HepG2 (cell line): ENCODE data around the gene WNT10A. TPM values are rescaled to one million over a fixed set of nuclear protein-coding genes. Genes with fewer than 3 reads are reported as not detected.

Experiments used
- E2F2 ChIP-seq: sonication (generic); formaldehyde crosslinking; IDR thresholded peaks from 2 replicates; pipeline ENCODE4 v1.4.0; 2020; ENCODE audit warnings: missing genetic modification reagents, borderline replicate concordance
- ETV5 ChIP-seq: IDR thresholded peaks from 2 replicates; pipeline ENCODE4 v1.6.1; 2018; ENCODE audit warnings: missing biosample characterization, missing genetic modification reagents, inconsistent platforms, borderline replicate concordance
- HMGXB4 ChIP-seq, 2 experiments: sonication (generic) in 1 of 2; formaldehyde crosslinking in 1 of 2; IDR thresholded peaks; 2 replicates each; pipeline versions ENCODE4 v1.4.0 to v1.6.1; 2018 to 2020; ENCODE audit warnings: missing genetic modification reagents in 2 of 2, borderline replicate concordance in 1 of 2, low read depth in 1 of 2, mild to moderate bottlenecking in 1 of 2, missing biosample characterization in 1 of 2
- MYPOP ChIP-seq: sonication (generic); formaldehyde crosslinking; IDR thresholded peaks from 2 replicates; pipeline ENCODE4 v1.8.1; 2023; ENCODE audit warnings: mild to moderate bottlenecking, moderate library complexity, missing genetic modification reagents
- RNF2 ChIP-seq: fragments of 450-650 bp; conservative IDR thresholded peaks from 2 replicates; pipeline ENCODE4 v1.6.1; 2016; ENCODE audit warnings: low read depth
- SALL1 ChIP-seq: sonication (generic); formaldehyde crosslinking; IDR thresholded peaks from 2 replicates; pipeline ENCODE4 v1.8.0; 2022; ENCODE audit warnings: mild to moderate bottlenecking, missing genetic modification reagents
- ZBTB40 ChIP-seq, 2 experiments: fragments of 450-650 bp in 1 of 2; sonication (generic) in 1 of 2; formaldehyde crosslinking in 1 of 2; IDR thresholded peaks; 2 replicates each; pipeline versions ENCODE4 v1.6.1 to v1.8.0; 2016 to 2022; ENCODE audit warnings: antibody characterized with exemption in 1 of 2, mild to moderate bottlenecking in 1 of 2, missing genetic modification reagents in 1 of 2
- ZNF235 ChIP-seq: sonication (generic); formaldehyde crosslinking; IDR thresholded peaks from 2 replicates; pipeline ENCODE4 v1.8.1; 2023; ENCODE audit warnings: mild to moderate bottlenecking, missing genetic modification reagents, borderline replicate concordance
- polyA plus RNA-seq, 8 experiments: library from polyadenylated mRNA; depleted of rRNA in 3 of 8; stranded (reverse) in 7 of 8; unstranded in 1 of 8; fragments of >200 nt; fragmentation: Illumina TruSeq in 4 of 8; extraction: Trizol in 4 of 8; gene quantifications; 2 replicates each; pipeline versions ENCODE4 v1.2.1 to v1.2.3, GENCODE V29; 2011 to 2016; ENCODE audit warnings: low read depth in 4 of 8, missing spikeins in 1 of 8, mixed read lengths in 1 of 8; ENCODE audit not compliant: insufficient read depth in 1 of 8
- total RNA-seq, 5 experiments: library from RNA; depleted of rRNA; stranded (reverse); fragments of >200 nt; fragmentation: Illumina TruSeq; extraction: Trizol; gene quantifications; 2 replicates each; pipeline ENCODE4 v1.2.3, GENCODE V29; 2016; ENCODE audit warnings: low read depth in 1 of 5

Gene WNT10A
- total and polyA plus RNA-seq, 2 of the 13 experiments (the other 11 are each of a cell fraction or from before 2014, with no cell fraction given): 0.03 TPM; not detected in 1

DNA sequence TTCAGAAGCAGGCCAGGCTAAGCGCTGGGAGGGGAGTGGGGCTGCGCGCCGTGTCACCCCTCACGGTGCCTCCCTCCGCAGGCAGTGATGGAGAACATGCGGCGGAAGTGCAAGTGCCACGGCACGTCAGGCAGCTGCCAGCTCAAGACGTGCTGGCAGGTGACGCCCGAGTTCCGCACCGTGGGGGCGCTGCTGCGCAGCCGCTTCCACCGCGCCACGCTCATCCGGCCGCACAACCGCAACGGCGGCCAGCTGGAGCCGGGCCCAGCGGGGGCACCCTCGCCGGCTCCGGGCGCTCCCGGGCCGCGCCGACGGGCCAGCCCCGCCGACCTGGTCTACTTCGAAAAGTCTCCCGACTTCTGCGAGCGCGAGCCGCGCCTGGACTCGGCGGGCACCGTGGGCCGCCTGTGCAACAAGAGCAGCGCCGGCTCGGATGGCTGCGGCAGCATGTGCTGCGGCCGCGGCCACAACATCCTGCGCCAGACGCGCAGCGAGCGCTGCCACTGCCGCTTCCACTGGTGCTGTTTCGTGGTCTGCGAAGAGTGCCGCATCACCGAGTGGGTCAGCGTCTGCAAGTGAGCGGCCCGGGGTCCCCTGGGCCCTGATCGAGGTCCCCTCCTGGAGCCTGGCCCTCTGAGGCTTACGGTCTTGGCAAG, 12.2 kb downstream of the WNT10A start (continued):
- TF ChIP-seq ZBTB40 (IDR thresholded peaks at IDR 0.05) (no peak), ZBTB40 (CRISPR knock-in tag; IDR thresholded peaks at IDR 0.05) (peak; percentile 60; the same call in 1 of the 2 replicates), MYPOP (CRISPR knock-in tag) (peak; percentile 71), E2F2 (no peak), ZNF235 (CRISPR knock-in tag) (no peak), HMGXB4 (CRISPR knock-in tag; IDR thresholded peaks at IDR 0.05; ENCODE audit: borderline replicate concordance in 1 of 2, low read depth in 1 of 2) (peak; percentile 77 to 84), SALL1 (CRISPR knock-in tag) (0 out of 2 replicates have a peak, but pooled peaks have one; percentile 19), RNF2 (peak; percentile 87), ETV5 (CRISPR knock-in tag) (peak; percentile 81)
